Astrocyte (in vitro differentiated cells and primary cell): ENCODE results near the gene NUP50.

Experiments
- CTCF ChIP-seq: IDR thresholded peaks from 2 replicates; pipeline ENCODE4 v1.5.1; 2011; ENCODE audit warnings: low read depth, mild to moderate bottlenecking, inconsistent platforms, low read length, moderate library complexity; ENCODE audit not compliant: insufficient read depth
- EZH2 ChIP-seq: IDR thresholded peaks from 2 replicates; pipeline ENCODE4 v1.6.1; 2012; ENCODE audit warnings: mild to moderate bottlenecking, low read length, inconsistent platforms; ENCODE audit not compliant: insufficient read depth

- TF ChIP-seq CTCF (no peak), EZH2 (no peak)
Measured at GRCh38 chr22:45211435-45211834, 47.7 kb downstream of the NUP50 start.
